ENCODE data around the gene MCF2L2. TPM values are rescaled to one million over a fixed set of nuclear protein-coding genes. Genes with fewer than 3 reads are reported as not detected.

MCF2L2 gene
- total RNA-seq, 1 experiment from 2014 or later, result 3.4 TPM

DNA sequence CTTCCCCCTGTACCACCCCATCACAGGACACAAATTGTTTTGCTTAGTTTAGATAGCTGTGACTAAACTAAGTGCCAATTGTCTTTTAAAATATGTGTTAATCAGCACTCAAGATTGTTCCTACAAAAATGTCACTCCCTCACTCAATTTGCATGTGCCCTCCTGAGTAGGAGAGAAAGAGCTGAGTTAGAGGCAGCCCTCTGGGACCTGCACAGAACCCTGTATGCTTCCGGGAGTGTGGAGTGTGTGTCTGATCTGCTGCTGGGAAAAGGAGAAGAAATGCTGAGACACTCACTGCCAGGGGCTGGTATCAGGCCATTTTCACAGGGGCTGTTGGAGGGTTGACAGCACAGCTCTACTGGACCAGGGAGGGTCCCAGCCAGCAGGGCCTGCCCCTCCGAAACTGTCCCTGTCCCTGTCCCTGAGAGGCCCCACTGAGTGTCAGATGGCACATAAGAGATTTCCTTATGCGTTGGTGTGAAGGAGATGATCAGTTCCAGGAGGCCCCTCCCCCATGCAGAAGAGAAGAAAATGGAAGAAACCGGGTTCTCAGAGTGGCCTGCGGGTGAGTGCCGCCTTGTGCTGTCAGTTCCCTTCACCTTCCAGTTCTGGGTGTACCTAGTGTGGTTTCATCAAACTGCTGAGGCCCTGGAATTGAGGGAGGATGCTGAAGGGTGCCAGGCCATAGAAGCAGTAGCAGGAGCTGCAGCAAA lies 179.3 kb downstream of the MCF2L2 start:
- Mint-ChIP-seq H3K4me3 (ENCODE audit: unreplicated experiment) (no peak overlapping the region), H3K27ac (ENCODE audit: low read depth, unreplicated experiment) (no peak overlapping the region), H3K9me3 (ENCODE audit: unreplicated experiment) (no peaks in the 10 kb centered on the region), H3K27me3 (ENCODE audit: insufficient read depth, unreplicated experiment) (no peaks in the 10 kb centered on the region), H3K4me1 (ENCODE audit: insufficient read depth, unreplicated experiment) (peaks cover 11% of the 10 kb centered on the region), H3K36me3 (ENCODE audit: insufficient read depth, unreplicated experiment) (no peaks in the 10 kb centered on the region)
- ChIA-PET CTCF (interaction anchor here (0.6 kb wide), 1 partner anchor 1476 kb away, joined by 3 read pairs; no protein-coding TSS in a partner anchor), POLR2A (interaction anchor here (1.7 kb wide), 1 partner anchor 11 kb away, joined by 5 read pairs; no protein-coding TSS in a partner anchor)
- DNase-seq (ENCODE audit: unreplicated experiment), result no peak
- BruUV-seq (replicated peaks), result no TSS peak
- TF ChIP-seq, protein P1, sequence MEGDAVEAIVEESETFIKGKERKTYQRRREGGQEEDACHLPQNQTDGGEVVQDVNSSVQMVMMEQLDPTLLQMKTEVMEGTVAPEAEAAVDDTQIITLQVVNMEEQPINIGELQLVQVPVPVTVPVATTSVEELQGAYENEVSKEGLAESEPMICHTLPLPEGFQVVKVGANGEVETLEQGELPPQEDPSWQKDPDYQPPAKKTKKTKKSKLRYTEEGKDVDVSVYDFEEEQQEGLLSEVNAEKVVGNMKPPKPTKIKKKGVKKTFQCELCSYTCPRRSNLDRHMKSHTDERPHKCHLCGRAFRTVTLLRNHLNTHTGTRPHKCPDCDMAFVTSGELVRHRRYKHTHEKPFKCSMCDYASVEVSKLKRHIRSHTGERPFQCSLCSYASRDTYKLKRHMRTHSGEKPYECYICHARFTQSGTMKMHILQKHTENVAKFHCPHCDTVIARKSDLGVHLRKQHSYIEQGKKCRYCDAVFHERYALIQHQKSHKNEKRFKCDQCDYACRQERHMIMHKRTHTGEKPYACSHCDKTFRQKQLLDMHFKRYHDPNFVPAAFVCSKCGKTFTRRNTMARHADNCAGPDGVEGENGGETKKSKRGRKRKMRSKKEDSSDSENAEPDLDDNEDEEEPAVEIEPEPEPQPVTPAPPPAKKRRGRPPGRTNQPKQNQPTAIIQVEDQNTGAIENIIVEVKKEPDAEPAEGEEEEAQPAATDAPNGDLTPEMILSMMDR (IDR thresholded peaks at IDR 0.05; ENCODE audit: unreplicated experiment), result no peak
- intact Hi-C loops (cut with micrococcal nuclease), result no loop called here

DNA sequence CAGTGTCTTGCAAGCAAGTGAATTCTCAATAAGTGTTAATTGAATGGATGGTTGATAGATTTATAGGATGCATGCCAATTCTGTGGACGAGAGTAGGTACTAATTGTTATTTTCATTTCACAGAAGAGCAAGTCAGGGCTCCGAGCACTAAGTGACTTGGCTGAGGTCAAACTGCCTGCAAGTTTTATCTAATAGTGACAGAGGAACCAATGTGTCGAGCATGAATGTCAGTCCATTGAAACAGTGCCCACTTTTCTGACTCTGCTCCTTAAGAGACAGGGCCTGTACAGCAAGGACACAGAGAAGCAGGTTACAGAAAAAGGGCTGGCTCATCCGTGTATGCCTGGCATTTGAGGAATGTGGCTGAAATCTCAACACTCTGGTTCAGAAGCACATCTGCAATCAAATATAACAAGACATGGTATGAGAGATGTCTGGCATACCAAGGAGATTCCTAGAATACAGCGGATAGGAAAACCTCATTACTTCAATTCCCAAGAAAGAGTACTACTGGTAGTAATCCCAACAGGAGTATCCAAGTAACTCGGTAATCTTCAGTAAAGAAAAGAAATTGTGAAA lies 181.3 kb downstream of the MCF2L2 start:
- Mint-ChIP-seq H3K4me3 (ENCODE audit: unreplicated experiment) (no peak overlapping the region), H3K27ac (ENCODE audit: low read depth, unreplicated experiment) (no peak overlapping the region), H3K27me3 (ENCODE audit: insufficient read depth, unreplicated experiment) (no peaks in the 10 kb centered on the region), H3K4me1 (ENCODE audit: insufficient read depth, unreplicated experiment) (peaks cover 6% of the 10 kb centered on the region), H3K9me3 (ENCODE audit: unreplicated experiment) (no peaks in the 10 kb centered on the region), H3K36me3 (ENCODE audit: insufficient read depth, unreplicated experiment) (no peaks in the 10 kb centered on the region)
- POLR2A ChIA-PET, result no interaction called here
- TF ChIP-seq, protein P1 (IDR thresholded peaks at IDR 0.05; ENCODE audit: unreplicated experiment), result no peak
- intact Hi-C loops (cut with micrococcal nuclease), result no loop called here
- no TSS peak for BruUV-seq (replicated peaks)
- CTCF ChIA-PET, result no interaction called here
- DNase-seq (ENCODE audit: unreplicated experiment), result no peak

DNA sequence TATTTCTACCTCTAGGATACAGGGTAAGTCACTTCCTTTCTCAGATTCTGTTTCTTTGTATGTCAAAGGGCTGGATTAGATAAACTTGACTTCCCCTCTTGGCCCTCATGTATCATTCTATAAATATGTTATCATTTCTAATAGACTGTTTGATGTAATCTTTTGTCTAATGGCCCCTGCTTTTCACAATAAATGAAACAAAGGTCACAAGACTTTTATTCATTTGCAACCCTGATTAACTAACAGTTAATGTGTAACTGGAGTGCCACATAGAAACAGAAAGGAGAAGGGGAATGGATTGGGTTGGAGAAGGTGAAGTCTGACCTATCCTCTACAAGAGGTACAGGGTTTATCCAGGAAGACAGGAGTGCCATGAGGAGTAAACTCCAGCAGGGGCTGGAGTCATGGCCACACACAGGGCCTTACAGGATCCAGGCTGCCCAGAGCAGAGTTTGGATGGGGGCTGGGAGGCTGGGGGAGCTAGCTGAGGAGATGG lies 183.4 kb downstream of the MCF2L2 start:
- TF ChIP-seq, protein P1 (IDR thresholded peaks at IDR 0.05; ENCODE audit: unreplicated experiment), result no peak
- Mint-ChIP-seq H3K4me3 (ENCODE audit: unreplicated experiment) (no peak overlapping the region), H3K27me3 (ENCODE audit: insufficient read depth, unreplicated experiment) (no peaks in the 10 kb centered on the region), H3K27ac (ENCODE audit: low read depth, unreplicated experiment) (no peak overlapping the region), H3K4me1 (ENCODE audit: insufficient read depth, unreplicated experiment) (peaks cover 6% of the 10 kb centered on the region), H3K36me3 (ENCODE audit: insufficient read depth, unreplicated experiment) (no peaks in the 10 kb centered on the region), H3K9me3 (ENCODE audit: unreplicated experiment) (peaks cover 15% of the 10 kb centered on the region)
- DNase-seq (ENCODE audit: unreplicated experiment), result no peak
- no TSS peak for BruUV-seq (replicated peaks)
- ChIA-PET CTCF (interaction anchor here (1.1 kb wide), 1 partner anchor 137 kb away, joined by 4 read pairs; no protein-coding TSS in a partner anchor), POLR2A (no interaction called here)
- intact Hi-C loops (cut with micrococcal nuclease), result no loop called here

DNA sequence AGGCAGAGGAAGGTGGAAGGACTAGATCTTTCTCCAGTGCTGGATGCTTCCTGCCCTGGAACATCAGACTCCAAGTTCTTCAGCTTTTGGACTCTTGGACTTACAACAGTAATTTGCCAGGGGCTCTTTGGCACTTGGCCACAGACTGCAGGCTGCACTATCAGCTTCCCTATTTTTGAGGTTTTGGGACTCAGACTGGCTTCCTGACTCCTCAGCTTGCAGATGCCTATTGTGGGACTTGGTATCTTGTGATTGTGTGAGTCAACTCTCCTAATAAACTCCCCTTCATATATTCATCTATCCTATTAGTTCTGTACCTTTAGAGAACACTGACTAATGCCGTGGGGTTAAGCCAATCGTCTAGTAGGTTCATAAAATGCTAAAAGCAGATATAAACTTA lies 184.2 kb downstream of the MCF2L2 start:
- no TSS peak for BruUV-seq (replicated peaks)
- intact Hi-C loops (cut with micrococcal nuclease), result no loop called here
- peaks cover 15% of the 10 kb centered on the region for H3K9me3 Mint-ChIP-seq (ENCODE audit: unreplicated experiment)
- no peak overlapping the region for H3K4me3 Mint-ChIP-seq (ENCODE audit: unreplicated experiment)
- POLR2A ChIA-PET, result interaction anchor here (1.0 to 1.9 kb wide), 3 partner anchors 9 to 22 kb away, joined by 3 to 11 read pairs (median 3); partner anchors contain the start of gene B3GNT5
- no peaks in the 10 kb centered on the region for H3K27me3 Mint-ChIP-seq (ENCODE audit: insufficient read depth, unreplicated experiment)
- H3K4me1 Mint-ChIP-seq (ENCODE audit: insufficient read depth, unreplicated experiment), result peaks cover 6% of the 10 kb centered on the region
- H3K27ac Mint-ChIP-seq (ENCODE audit: low read depth, unreplicated experiment), result no peak overlapping the region
- CTCF ChIA-PET, result interaction anchor here (0.6 to 1.4 kb wide), 3 partner anchors 60 to 142 kb away, joined by 4 to 6 read pairs (median 6); no protein-coding TSS in a partner anchor
- TF ChIP-seq, protein P1 (IDR thresholded peaks at IDR 0.05; ENCODE audit: unreplicated experiment), result no peak
- H3K36me3 Mint-ChIP-seq (ENCODE audit: insufficient read depth, unreplicated experiment), result no peaks in the 10 kb centered on the region
- DNase-seq (ENCODE audit: unreplicated experiment), result no peak
